Measurements from ENCODE around the gene ITGAD.

Gene ITGAD

GRCh38 chr16:31393056-31393455, at the start of gene ITGAD:
Gene ITGAD (plus strand): TSS chr16:31393335. CDS start chr16:31393361, 26 bp downstream.
- DNase-seq, result no peak

- DNase-seq, result peak; percentile 24
Measured at GRCh38 chr16:31344712-31345111, 48.4 kb upstream of the ITGAD start.

GRCh38 chr16:31347445-31347844, 45.7 kb upstream of the ITGAD start:
- DNase-seq, result peak; percentile 8

DNA sequence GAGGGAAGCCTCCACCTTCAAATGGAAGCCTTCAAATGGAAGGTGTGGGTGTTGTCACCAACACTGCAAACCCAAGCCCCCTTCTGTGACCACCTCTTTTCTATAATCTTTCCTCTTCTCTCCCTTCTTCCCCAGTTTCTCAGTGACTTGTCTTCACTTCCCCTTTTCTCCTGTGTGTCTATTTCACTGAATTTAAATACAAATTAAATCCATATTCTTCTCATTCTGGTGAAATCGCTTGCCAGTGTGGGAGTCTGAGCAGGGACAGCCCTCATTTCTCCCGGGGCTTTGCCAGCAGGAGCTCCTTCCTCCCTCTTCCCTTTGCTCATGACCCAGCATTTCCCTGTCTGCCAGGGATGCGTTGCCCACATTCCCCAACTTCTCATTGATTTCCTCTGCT, 44.6 kb upstream of the ITGAD start:
- DNase-seq, result peak; percentile 3

DNA sequence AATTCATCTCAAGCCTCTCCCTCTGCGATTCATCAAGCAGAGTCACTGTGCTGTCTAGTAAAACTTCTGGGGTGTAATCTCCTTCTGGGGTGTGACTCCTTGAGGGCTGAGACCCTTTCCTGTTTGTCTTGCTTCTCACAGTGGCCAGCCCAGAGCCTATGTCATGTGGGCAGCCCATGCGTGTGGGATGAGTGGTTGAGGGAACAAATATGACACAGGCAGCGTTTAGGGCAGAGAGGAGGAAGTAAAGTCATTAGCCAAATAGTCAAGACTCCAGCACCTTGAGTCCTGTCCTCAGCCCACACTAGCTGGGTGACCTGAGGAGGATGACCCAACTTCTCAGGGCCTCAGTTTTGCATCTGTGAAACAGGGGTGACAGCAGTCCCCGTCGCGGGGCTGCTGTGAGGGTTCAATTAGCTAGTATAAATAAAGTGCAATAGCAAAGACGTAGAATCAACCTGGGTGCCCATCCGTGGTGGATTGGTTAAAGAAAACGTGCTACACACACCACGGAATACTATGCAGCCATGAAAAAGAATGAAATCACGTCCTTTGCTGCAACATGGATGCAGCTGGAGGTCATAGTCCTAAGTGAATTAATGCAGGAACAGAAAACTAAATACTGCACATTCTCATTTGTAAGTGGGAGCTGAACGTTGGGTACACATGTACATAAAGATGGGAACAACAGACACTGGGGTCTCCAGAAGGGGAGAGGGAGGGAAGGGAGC, 42.7 kb upstream of the ITGAD start:
- DNase-seq, result peak; percentile 24

DNA sequence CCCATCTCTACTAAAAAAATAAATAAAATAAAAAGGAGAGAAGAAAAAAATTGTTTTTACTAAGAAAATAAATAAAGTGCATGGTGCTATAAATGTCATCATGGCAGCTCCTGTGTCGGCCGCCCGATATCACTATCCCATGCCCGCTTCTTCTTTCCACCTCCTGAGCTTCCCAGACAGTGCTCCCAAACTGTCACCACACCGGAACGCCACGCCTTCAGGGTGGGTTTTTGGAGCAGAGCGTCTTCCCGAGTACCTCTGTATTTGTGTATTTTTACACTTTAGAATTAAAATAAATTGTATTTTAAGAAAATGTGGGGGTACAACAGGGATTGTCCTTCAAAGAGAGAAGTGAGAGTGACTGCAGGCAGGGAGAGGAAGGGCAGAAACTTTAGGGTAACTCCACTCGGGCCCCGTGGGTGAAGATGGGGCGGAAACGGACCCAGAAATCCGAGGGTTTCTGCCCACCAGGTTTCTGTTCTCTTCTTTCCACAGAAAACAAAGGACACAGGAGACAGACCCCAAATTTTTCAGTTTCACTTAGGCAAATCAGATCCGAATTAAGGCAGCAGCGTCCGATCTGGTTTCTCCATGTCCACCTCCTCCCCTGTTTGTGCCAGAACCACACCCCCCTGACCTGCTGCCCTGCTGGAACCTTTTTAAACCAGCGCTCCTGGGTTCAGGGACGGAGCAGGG, 41.7 kb upstream of the ITGAD start:
- peak; percentile 5 for DNase-seq

DNA sequence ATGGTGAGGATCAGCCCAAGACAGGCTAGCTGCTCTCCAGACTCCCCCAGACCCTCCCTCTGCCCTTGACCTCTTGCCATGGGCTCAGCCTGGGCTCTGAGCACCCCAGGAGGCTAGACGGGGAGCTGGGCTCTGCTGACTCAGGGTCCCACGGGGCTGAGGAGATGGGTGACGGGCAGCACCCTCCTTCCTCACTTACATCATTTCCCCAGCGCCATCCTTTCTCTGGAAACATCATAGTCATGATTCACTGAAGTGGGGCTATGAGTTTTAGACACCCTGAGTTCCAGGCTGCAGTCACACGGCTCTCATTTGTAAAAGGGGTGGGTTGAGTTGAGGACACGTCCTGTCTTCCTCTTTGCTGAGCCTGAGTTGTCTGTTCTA, 41.2 kb upstream of the ITGAD start:
- peak; percentile 23 for DNase-seq

DNA sequence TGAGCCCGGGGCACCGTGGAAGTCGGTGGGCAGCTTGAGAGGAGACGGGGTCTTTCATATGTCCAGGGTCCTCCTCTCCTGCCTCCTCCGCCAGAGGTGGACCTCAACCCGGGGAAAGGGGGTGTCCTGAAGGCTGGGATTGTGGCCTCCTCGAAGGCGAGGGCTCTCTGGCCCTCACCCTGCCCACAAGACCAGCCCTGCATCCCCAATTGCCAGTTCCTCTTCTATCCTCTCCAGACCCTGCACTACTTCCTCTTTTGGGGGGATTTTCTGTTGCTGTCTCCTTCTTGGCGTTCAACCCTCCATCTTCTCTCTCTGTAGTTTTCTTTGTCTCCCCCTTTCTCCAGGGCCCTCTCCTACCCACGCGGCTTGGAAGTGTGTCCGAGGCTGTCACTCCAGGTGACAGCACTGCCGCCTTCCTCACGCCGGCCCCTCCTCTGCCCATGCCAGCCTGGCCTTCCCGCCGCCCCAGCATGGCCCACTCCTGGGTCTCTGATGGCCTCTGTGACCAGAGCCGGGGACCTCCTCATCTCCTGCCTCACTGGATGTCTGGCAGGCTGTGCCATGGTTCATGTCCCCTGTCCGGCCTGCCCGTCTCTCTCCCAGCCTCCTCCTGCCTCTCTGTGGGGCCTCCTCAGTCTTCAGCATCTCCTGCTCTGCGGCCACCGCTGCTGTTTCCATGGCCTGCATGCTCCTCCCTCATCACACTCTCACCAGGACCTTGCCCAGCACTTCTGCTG, 40.6 kb upstream of the ITGAD start:
- peak; percentile 14 for DNase-seq

GRCh38 chr16:31354394-31355291, 38.5 kb upstream of the ITGAD start, which contains the start of gene ITGAX:
Gene ITGAX (plus strand): TSS chr16:31355176. CDS start chr16:31355255, 79 bp downstream.
- DNase-seq, result peak; percentile 61

DNA sequence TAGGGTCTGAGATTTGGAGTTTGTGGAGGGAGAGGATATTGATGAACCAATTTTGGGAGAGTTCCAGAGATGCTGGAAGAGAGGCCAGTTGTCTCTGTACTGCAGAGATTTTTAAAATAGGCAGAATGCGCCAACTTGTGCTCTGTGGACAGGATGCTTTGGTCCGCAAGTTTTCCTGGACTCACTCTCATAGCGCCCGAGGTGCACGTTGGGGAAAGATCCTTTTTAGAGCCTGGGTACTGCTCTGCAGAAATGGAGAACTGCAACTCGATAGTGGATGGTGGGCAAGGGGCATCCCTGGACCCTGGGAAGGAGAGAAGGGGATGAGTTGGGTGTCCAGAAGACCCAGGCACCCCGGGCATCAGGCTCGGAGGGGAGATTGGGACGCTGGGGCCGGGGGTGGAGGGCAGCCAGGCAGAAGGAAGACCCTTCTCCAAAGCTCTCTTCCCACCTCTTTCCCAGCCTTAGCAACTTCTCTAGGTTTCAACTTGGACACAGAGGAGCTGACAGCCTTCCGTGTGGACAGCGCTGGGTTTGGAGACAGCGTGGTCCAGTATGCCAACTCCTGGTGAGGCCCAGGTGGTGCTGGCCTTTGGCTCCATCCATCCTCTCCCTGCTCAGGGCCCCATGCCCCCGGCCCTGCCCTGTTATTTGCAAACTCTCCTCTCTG, 37.6 kb upstream of the ITGAD start:
- DNase-seq, result peak; percentile 26

DNA sequence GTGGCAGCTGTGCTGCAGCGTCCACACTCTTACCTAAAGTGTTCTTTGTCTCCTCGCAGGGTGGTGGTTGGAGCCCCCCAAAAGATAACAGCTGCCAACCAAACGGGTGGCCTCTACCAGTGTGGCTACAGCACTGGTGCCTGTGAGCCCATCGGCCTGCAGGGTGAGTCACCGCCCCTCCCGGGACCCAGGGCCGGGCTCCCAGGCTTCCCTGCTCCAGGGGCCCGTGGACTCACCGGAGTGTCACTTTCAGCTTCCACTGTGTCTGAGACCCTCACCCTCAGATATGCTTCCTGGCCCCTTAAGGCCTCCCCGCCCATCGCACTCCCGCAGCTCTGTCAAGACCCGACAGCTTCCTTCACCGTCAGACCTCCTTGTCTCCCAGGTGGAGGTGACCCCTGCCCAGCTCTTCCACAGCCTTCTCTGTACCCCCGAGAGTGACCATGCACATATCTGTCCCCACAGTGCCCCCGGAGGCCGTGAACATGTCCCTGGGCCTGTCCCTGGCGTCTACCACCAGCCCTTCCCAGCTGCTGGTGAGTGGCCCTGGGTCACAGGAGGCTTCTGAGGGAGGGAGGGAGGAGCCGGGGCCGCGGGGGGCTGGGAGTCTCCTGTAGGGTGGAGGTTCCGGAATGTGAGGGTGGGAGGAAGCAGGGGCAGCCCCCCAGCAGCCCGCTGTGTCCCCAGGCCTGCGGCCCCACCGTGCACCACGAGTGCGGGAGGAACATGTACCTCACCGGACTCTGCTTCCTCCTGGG, 36.4 kb upstream of the ITGAD start:
- no peak for DNase-seq

- no peak for DNase-seq
Measured at GRCh38 chr16:31357324-31358109, 35.6 kb upstream of the ITGAD start.

GRCh38 chr16:31360251-31360650, 32.9 kb upstream of the ITGAD start:
- peak; percentile 14 for DNase-seq

- peak; percentile 23 for DNase-seq
Measured at GRCh38 chr16:31361201-31362110, 31.7 kb upstream of the ITGAD start.

- peak; percentile 21 for DNase-seq
Measured at GRCh38 chr16:31362476-31363405, 30.4 kb upstream of the ITGAD start.

DNA sequence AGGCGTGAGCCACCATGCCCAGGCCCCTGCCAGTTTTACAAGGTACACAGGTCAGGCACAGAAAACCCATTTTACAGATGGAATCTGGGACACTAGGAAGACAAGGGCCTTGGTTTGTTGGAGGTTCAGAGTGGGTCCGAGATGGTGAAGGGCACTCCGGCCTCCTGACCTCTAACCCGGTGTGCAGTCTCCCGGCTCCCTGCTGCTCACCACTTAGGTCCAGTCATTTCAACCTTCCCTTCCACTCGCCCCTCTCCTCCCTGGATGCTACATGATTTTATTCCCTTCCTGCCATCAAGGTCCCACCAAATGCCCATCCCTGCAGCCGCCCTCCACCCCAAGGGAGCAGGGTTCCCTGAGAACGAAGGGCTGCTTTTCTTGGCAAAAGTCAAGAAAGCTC, 29.4 kb upstream of the ITGAD start:
- peak; percentile 7 for DNase-seq

GRCh38 chr16:31364421-31364820, 28.7 kb upstream of the ITGAD start:
- DNase-seq, result peak; percentile 8

All from activated CD4-positive, CD25-positive, alpha-beta regulatory T cell treated with anti-CD3 and anti-CD28 coated beads, Interleukin-2, amount 50 U/mL, for 72 hours (primary cell).